H7 (cell line): ENCODE data around the gene OR51S1. TPM values are rescaled to one million over a fixed set of nuclear protein-coding genes. Genes with fewer than 3 reads are reported as not detected.
"Not testable (repeated sequence)": the region's sequence is repeated elsewhere in the genome, so short reads cannot be mapped to it uniquely, and the experiment has no call there.

ENCODE experiments used
- DNase-seq: peaks from one replicate; pipeline ENCODE4 v3.0.0; 2012
- H3K27me3 ChIP-seq: 2 replicates; pipeline ENCODE4 v1.6.0; 2011; ENCODE audit warnings: mild to moderate bottlenecking, low read length; ENCODE audit not compliant: control insufficient read depth, insufficient read depth
- H3K36me3 ChIP-seq: replicated peaks from 2 replicates; pipeline ENCODE4 v1.5.1; 2011; ENCODE audit warnings: low read length; ENCODE audit not compliant: control insufficient read depth, insufficient read depth
- H3K4me3 ChIP-seq: 2 replicates; pipeline ENCODE4 v1.5.1; 2011; ENCODE audit warnings: low read depth, mild to moderate bottlenecking, control low read depth, low read length, moderate library complexity; ENCODE audit not compliant: insufficient read depth
- total RNA-seq: library from RNA; depleted of rRNA; stranded (reverse); fragments of >200 nt; shearing (Covaris generic); gene quantifications from 2 replicates; pipeline ENCODE4 v1.2.3, GENCODE V29; 2014; rRNA removed

Gene OR51S1
- not detected in 2 replicates for total RNA-seq

DNA sequence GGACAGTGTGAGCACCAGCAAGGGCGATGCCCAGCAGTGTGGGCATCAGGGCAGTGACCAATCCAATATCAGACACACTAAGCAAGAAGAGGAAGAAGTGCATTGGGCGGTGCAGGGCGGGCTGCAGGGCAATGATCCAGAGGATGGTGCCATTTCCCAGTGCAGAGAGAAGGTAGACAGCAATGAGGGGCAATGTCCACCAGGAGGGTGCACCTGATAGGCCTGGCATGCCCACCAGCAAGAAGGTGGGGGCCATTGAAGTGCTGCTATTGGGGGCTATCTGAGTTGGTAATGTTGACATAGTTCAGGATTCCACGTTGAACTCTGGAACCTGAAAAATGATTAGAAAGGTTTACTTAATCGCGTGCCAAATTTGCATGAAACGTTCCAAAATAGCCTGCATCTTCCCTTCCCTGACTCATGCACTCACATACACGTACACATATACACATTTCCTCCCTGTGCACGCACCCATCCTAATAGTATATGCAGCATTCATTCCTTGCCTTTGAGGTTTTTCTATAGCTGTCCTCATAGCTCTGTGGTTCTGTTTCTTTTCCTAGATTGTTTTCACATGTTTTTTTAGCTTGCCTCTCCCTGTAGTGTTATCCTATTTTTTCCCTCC, at the start of gene OR51S1:
TSS of gene OR51S1 (minus strand) at position 301 of the 625 bp plus-strand sequence. CDS start at position 301, 0 bp downstream.
- Histone ChIP-seq H3K4me3 (no peak within 1 kb of the TSS), H3K36me3 (no peaks in the 10 kb centered on the region)
- DNase-seq = no peak

GRCh38 chr11:4891996-4892640, 43.1 kb upstream of the OR51S1 start:
- Histone ChIP-seq H3K36me3 (no peaks in the 10 kb centered on the region), H3K27me3 (no peaks in the 10 kb centered on the region), H3K4me3 (no peak overlapping the region)
- DNase-seq = peak; percentile 1

More for the DNA sequence above, at the start of gene OR51S1:
- H3K27me3 ChIP-seq = no peaks in the 10 kb centered on the region

GRCh38 chr11:4890279-4890678, 41.3 kb upstream of the OR51S1 start:
- H3K27me3 ChIP-seq = no peaks in the 10 kb centered on the region

GRCh38 chr11:4887591-4887990, 38.6 kb upstream of the OR51S1 start:
- Histone ChIP-seq H3K36me3 (no peaks in the 10 kb centered on the region), H3K4me3 (no peak overlapping the region), H3K27me3 (no peaks in the 10 kb centered on the region)
- no peak for DNase-seq

More at GRCh38 chr11:4890279-4890678, 41.3 kb upstream of the OR51S1 start:
- no peak for DNase-seq
- Histone ChIP-seq H3K4me3 (no peak overlapping the region), H3K36me3 (no peaks in the 10 kb centered on the region)

DNA sequence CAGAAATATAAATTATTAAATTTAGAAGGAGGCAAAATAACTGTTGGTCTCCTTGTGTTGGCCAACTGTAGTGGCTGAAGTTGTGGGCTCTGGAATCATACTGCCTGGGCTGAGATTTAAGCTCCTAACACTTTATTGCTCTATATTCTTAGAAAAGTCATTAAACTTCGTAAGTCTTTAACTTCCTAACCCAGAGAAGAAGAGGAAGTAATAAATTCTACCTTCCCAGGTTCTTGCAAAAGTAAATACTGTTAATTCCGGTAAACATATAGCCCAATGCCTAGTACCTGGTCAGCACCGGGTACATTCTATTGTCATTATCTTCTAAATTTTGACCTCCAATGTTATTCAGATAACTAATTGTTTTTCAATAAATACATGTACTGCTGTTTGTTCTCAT, 37.2 kb upstream of the OR51S1 start:
- Histone ChIP-seq H3K27me3 (no peaks in the 10 kb centered on the region), H3K4me3 (no peak overlapping the region), H3K36me3 (no peaks in the 10 kb centered on the region)
- DNase-seq = no peak

- DNase-seq = no peak
- Histone ChIP-seq H3K36me3 (no peaks in the 10 kb centered on the region), H3K27me3 (no peaks in the 10 kb centered on the region), H3K4me3 (no peak overlapping the region)
Observed at GRCh38 chr11:4884361-4884760, 35.4 kb upstream of the OR51S1 start.

GRCh38 chr11:4882543-4882942, 33.5 kb upstream of the OR51S1 start:
- Histone ChIP-seq H3K4me3 (no peak overlapping the region), H3K36me3 (no peaks in the 10 kb centered on the region), H3K27me3 (no peaks in the 10 kb centered on the region)
- DNase-seq = no peak

- Histone ChIP-seq H3K4me3 (no peak within 1 kb of the TSS), H3K36me3 (no peaks in the 10 kb centered on the region), H3K27me3 (no peaks in the 10 kb centered on the region)
- DNase-seq = no peak
Observed at GRCh38 chr11:4881860-4882500, 33.0 kb upstream of the OR51S1 start, which contains the start of gene OR51T1. TSS of gene OR51T1 (plus strand) at chr11:4881900. CDS start at chr11:4881900, 0 bp downstream.

GRCh38 chr11:4881188-4881587, 32.2 kb upstream of the OR51S1 start:
- no peak for DNase-seq
- Histone ChIP-seq H3K4me3 (no peak overlapping the region), H3K27me3 (no peaks in the 10 kb centered on the region), H3K36me3 (no peaks in the 10 kb centered on the region)

DNA sequence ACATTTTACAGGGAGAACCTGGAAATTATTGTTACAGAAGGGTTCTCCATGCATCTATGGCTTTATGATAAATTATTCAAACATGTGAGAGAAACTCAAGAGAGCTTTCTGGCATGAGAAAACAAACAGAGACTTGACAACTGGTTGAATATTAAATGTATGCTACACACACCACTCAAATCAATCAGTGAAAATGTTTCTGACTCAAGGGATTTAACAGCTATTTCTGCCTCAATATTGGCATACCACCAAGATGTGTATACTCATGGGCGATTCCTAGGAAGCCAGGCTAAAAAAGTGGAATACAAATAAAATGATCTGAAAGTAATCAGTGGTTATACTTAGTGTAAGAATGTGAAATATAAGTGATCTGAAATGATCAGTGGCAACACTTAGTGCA, 16.8 kb upstream of the OR51S1 start:
- Histone ChIP-seq H3K4me3 (no peak overlapping the region), H3K27me3 (no peaks in the 10 kb centered on the region), H3K36me3 (no peaks in the 10 kb centered on the region)
- DNase-seq = no peak

DNA sequence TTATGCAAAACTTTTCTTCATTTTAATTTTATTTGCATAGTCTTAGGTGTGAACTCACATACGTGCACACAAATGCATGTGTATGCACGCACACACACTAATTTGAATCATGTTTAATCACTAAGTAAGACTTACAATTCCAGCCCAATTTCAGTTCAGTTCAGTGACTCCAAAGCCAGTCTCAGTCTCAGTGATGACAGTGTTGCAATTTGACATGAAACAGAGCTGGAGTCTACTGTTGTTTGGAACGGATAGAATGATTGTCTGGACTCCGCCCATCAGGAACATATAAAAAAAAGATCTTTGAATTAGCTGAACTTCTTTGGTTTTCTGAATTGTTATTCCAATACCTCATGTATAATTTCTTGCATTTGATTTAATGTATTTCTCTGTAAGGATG, 14.9 kb upstream of the OR51S1 start:
- H3K36me3 ChIP-seq = no peaks in the 10 kb centered on the region
- H3K4me3 ChIP-seq = no peak overlapping the region
- H3K27me3 ChIP-seq = no peaks in the 10 kb centered on the region
- DNase-seq = no peak

DNA sequence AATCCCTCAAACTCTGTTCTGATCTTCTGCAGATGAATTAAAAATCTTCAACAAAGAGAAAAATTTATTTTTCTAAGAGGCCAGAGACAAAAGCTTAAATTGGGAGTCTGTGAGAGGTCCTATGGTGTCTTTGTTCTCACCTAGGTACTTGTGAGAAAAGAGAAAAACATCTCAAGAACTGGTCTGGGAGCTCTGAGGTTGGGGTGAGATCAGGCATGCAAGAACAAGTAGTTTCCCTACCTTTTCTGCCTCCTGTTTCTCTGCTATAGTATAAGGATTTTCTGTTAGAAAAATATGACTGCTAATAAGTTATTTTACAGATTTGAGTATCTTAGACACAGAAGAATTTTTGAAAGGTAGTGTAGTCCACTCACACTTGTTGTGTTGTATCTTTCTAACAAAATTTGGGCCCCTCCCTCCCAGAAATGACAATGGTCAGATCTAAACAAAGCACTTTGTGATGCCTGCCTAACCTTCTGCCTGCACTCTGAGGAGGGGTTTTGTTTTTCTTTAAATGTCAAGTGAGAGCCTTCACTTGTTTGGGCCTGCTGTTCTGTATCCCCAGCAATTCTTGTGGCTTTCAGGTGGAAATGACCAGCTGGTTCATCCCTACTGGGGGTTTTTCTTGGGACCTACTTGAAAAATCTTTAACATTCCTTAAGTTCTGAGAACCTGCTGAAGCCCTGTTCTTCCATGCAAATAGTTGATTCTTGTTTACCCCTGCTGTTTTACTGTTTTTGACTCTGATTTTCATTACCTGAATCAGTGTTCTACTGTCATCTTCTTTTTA, 13.6 kb upstream of the OR51S1 start:
- no peak overlapping the region for H3K4me3 ChIP-seq
- peak; percentile 12 for DNase-seq
- no peaks in the 10 kb centered on the region for H3K36me3 ChIP-seq
- no peaks in the 10 kb centered on the region for H3K27me3 ChIP-seq

- H3K27me3 ChIP-seq, H3K4me3 ChIP-seq, H3K36me3 ChIP-seq, DNase-seq: not testable (repeated sequence)
Observed at GRCh38 chr11:4854286-4854685, 5.3 kb upstream of the OR51S1 start.

DNA sequence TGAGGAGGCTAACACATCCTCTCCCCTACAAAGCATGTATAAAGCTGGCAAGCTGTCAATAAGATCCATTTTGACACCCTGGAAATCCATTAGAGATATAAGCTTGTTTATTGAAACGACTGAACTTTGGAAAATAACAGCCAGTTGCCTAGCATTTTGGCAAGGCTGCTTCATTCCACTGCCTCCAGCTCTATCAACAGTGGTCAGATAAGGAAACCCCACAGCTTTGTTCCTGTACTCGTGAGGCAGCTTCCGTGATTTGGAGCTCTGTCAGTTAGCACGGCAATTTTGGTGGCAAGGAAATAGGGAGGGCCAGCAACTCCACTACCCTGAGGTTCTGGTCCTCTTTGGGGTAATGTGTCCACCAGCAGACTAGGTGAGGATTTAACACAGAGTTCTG, 2.0 kb upstream of the OR51S1 start:
- no peak overlapping the region for H3K4me3 ChIP-seq
- no peaks in the 10 kb centered on the region for H3K27me3 ChIP-seq
- DNase-seq = no peak
- no peaks in the 10 kb centered on the region for H3K36me3 ChIP-seq
